IPS-NIHi7 (cell line): ENCODE measurements around the gene BLVRA.
"Not testable (repeated sequence)": the region's sequence is repeated elsewhere in the genome, so short reads cannot be mapped to it uniquely, and the experiment has no call there.

ENCODE experiments used
- DNase-seq: peaks from one replicate; pipeline ENCODE4 v3.0.0; 2012; ENCODE audit warnings: mixed read lengths; ENCODE audit errors: extremely low spot score

BLVRA gene

GRCh38 chr7:43769791-43770465 lies 11.4 kb downstream of the BLVRA start:
- DNase-seq: no peak

GRCh38 chr7:43771128-43771527 lies 12.6 kb downstream of the BLVRA start:
- no peak for DNase-seq

GRCh38 chr7:43771573-43771972 lies 13.1 kb downstream of the BLVRA start:
- no peak for DNase-seq

- DNase-seq: not testable (repeated sequence)
Measured at GRCh38 chr7:43773268-43773667, 14.8 kb downstream of the BLVRA start.

GRCh38 chr7:43775255-43775654 lies 16.8 kb downstream of the BLVRA start:
- DNase-seq: not testable (repeated sequence)

GRCh38 chr7:43778293-43779044 lies 20.0 kb downstream of the BLVRA start:
- not testable (repeated sequence) for DNase-seq

GRCh38 chr7:43779045-43779812 lies 20.7 kb downstream of the BLVRA start:
- no peak for DNase-seq

- DNase-seq: no peak
Measured at GRCh38 chr7:43781726-43782607, 23.5 kb downstream of the BLVRA start.

- DNase-seq: no peak
Measured at GRCh38 chr7:43782768-43783555, 24.5 kb downstream of the BLVRA start.

- DNase-seq: no peak
Measured at GRCh38 chr7:43784030-43784584, 25.6 kb downstream of the BLVRA start.

GRCh38 chr7:43784585-43785087 lies 26.2 kb downstream of the BLVRA start:
- not testable (repeated sequence) for DNase-seq

GRCh38 chr7:43785420-43785819 lies 26.9 kb downstream of the BLVRA start:
- DNase-seq: no peak

GRCh38 chr7:43787771-43788170 lies 29.3 kb downstream of the BLVRA start:
- DNase-seq: no peak

GRCh38 chr7:43790006-43790405 lies 31.5 kb downstream of the BLVRA start:
- DNase-seq: no peak

GRCh38 chr7:43790834-43791233 lies 32.4 kb downstream of the BLVRA start:
- no peak for DNase-seq

GRCh38 chr7:43791665-43792064 lies 33.2 kb downstream of the BLVRA start:
- no peak for DNase-seq

GRCh38 chr7:43792471-43793150 lies 34.1 kb downstream of the BLVRA start:
- DNase-seq: no peak

GRCh38 chr7:43799605-43800004 lies 41.1 kb downstream of the BLVRA start:
- DNase-seq: no peak

GRCh38 chr7:43803865-43804264 lies 45.4 kb downstream of the BLVRA start:
- DNase-seq: no peak

- no peak for DNase-seq
Measured at GRCh38 chr7:43808410-43808809, 49.9 kb downstream of the BLVRA start.
